Ovary (tissue), 9 donors: ENCODE data around the gene SEPTIN7. TPM values are rescaled to one million over a fixed set of nuclear protein-coding genes. Genes with fewer than 3 reads are reported as not detected.

ENCODE experiments used
- DNase-seq, 5 donors: peaks; one replicate each; pipeline ENCODE4 v3.0.0-alpha.2; 2019 to 2020
- H3K27ac ChIP-seq, 2 donors: fragments of 200-600 bp; one replicate each; pipeline versions ENCODE4 v1.5.1 to v1.8.0; 2019 to 2022
- H3K27me3 ChIP-seq: fragments of 200-600 bp; one replicate; pipeline ENCODE4 v1.8.0; 2022
- H3K36me3 ChIP-seq: fragments of 200-600 bp; sonication (generic); one replicate; pipeline ENCODE4 v1.5.1; 2019
- H3K4me1 ChIP-seq: one replicate; pipeline ENCODE4 v1.8.1; 2013; ENCODE audit warnings: mild to moderate bottlenecking, moderate library complexity; ENCODE audit not compliant: insufficient read depth
- H3K4me3 ChIP-seq: fragments of 200-600 bp; sonication (generic); one replicate; pipeline ENCODE4 v1.5.1; 2017
- H3K9me3 ChIP-seq, 2 donors: fragments of 200-600 bp in 1 of 2; sonication (generic) in 1 of 2; one replicate each; pipeline versions ENCODE4 v1.5.1 to v1.8.1; 2013 to 2019; ENCODE audit warnings: mild to moderate bottlenecking in 1 of 2, moderate library complexity in 1 of 2
- EP300 ChIP-seq: sonication (generic); formaldehyde crosslinking; IDR thresholded peaks from one replicate; pipeline ENCODE4 v1.6.1; 2017; ENCODE audit warnings: antibody characterized with exemption
- POLR2A ChIP-seq: fragments of 450-650 bp; IDR thresholded peaks from one replicate; pipeline ENCODE4 v1.6.1; 2017; ENCODE audit warnings: antibody characterized with exemption, mild to moderate bottlenecking, moderate library complexity
- WGBS, 3 donors: extraction: QIAGEN DNeasy Blood & Tissue Kit in 1 of 3; methylation state at CpG; one replicate each; pipeline versions ENCODE4 v1.1.5 to v1.1.7; 2013 to 2017; 5-methylcytosine and 5-hydroxymethylcytosine counted together
- intact Hi-C, 4 donors: fragments of 100-400 bp; cut with DNase I; formaldehyde crosslinking; loops; one replicate each; pipeline versions ENCODE4 v1.11.0 to v1.15.1; 2022 to 2023
- polyA plus RNA-seq, 2 donors: library from polyadenylated mRNA; stranded (reverse); fragments of 200-250 nt in 1 of 2; fragments of 350-450 nt in 1 of 2; fragmentation: Illumina TruSeq in 1 of 2; extraction: RNeasy Lipid Tissue Mini Kit (QIAGEN cat#74804) in 1 of 2; gene quantifications; one replicate each; pipeline ENCODE4 v1.2.3, GENCODE V29; 2013 to 2014
- total RNA-seq, 7 donors: library from RNA; depleted of rRNA in 2 of 7; stranded (reverse); fragments of >200 nt in 2 of 7; fragmentation: NEBNext Ultra II Directional in 3 of 7; extraction: Animal tissue kit (Norgen Biotek cat#: 25700) in 3 of 7; gene quantifications; one replicate each; pipeline versions ENCODE4 v1.1.0 to v1.2.4, GENCODE V29; 2016 to 2023
- TF ChIP-seq, protein P1 (sequence below), 3 donors: fragments of 450-650 bp in 2 of 3; fragments of 200-600 bp in 1 of 3; IDR thresholded peaks; one replicate each; pipeline versions ENCODE4 v1.5.1 to v1.8.0; 2016 to 2022; ENCODE audit warnings: antibody characterized with exemption in 3 of 3, mild to moderate bottlenecking in 1 of 3
- donor health status: DM: no; HTN: no; CAD: no; lungs with moderate emphysema.
- donor health status: DM: no; HTN: no; CAD: no.
- donor health status: Bipolar disorder and iron deficiency.
- donor health status: DM: yes; HTN: yes; CAD: no.
- donor health status: DM: no; HTN: no; CAD: no.
- donor health status: DM: yes; HTN: yes; CAD: no.

Gene SEPTIN7
- total and polyA plus RNA-seq, 9 donors, result 141 to 356 (median 234) TPM

DNA sequence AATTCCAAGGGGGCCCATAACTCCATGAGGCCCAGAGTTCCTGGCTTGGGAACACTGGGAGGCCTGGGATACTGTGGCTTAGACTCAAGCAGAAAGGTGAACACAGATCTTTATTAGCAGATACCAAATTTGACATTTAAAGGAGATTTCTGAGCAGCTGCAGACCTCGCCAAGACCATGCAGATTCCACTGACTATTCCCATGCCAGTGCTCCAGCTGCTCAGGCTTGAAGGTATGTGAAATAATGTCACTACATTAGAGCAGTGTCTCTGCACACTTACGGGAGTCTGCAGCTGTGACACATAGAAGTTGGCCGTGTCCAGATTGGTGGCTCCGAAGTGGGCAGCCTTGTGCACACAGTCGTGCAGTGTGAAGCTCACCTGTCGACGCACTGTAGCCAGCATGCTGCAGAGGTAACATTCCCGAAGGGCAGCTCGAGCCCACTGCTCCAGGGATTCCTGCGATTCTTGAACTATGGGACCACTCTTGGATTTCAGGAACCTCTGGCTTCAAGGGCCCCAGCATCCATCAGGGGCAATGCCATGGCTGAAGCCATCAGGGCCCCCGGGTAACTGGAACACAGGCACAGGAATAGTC, 46.1 kb downstream of the SEPTIN7 start:
- Histone ChIP-seq H3K27ac (no peak overlapping the region), H3K4me3 (no peak overlapping the region), H3K27me3 (no peaks in the 10 kb centered on the region), H3K4me1 (peaks cover 1% of the 10 kb centered on the region), H3K36me3 (no peaks in the 10 kb centered on the region), H3K9me3 (no peaks in the 10 kb centered on the region)
- no peak for DNase-seq
- intact Hi-C loops, result no loop called here
- 92 to 97% (median 95%) methylated on average over 11 of the region's 11 CpGs for WGBS, 3 donors
- TF ChIP-seq EP300, result no peak
- TF ChIP-seq POLR2A, result no peak
- TF ChIP-seq, protein P1, sequence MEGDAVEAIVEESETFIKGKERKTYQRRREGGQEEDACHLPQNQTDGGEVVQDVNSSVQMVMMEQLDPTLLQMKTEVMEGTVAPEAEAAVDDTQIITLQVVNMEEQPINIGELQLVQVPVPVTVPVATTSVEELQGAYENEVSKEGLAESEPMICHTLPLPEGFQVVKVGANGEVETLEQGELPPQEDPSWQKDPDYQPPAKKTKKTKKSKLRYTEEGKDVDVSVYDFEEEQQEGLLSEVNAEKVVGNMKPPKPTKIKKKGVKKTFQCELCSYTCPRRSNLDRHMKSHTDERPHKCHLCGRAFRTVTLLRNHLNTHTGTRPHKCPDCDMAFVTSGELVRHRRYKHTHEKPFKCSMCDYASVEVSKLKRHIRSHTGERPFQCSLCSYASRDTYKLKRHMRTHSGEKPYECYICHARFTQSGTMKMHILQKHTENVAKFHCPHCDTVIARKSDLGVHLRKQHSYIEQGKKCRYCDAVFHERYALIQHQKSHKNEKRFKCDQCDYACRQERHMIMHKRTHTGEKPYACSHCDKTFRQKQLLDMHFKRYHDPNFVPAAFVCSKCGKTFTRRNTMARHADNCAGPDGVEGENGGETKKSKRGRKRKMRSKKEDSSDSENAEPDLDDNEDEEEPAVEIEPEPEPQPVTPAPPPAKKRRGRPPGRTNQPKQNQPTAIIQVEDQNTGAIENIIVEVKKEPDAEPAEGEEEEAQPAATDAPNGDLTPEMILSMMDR (IDR thresholded peaks at IDR 0.05), result no peak

DNA sequence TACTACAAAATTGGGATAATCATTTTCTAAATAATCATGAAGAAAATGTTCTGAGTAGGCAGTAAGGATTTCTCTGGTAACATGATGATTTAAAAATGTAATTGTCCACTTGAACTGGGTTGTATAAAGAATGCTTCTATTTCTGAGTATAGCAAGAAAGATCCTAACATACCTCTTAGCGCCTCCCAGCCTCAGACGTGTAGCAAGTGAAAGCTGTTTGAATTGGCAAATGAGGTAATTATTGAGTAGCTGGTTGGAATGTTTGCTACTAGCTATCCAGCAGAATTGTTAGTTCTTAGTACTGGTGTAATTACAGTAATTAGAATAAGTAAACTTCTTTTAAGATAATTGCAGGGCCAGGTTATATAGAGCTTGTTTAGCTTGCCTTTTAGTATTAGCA, 47.9 kb downstream of the SEPTIN7 start:
- no peak overlapping the region for H3K27ac ChIP-seq
- TF ChIP-seq EP300 (no peak), POLR2A (no peak)
- TF ChIP-seq, protein P1 (IDR thresholded peaks at IDR 0.05), result no peak
- no peak for DNase-seq
- H3K27me3 ChIP-seq, result no peaks in the 10 kb centered on the region
- no peaks in the 10 kb centered on the region for H3K36me3 ChIP-seq
- H3K9me3 ChIP-seq, result no peaks in the 10 kb centered on the region
- no peak overlapping the region for H3K4me3 ChIP-seq
- peaks cover 5% of the 10 kb centered on the region for H3K4me1 ChIP-seq
- intact Hi-C loops, result no loop called here
- 63 to 71% (median 67%) methylated on average over 2 of the region's 2 CpGs for WGBS, 3 donors

DNA sequence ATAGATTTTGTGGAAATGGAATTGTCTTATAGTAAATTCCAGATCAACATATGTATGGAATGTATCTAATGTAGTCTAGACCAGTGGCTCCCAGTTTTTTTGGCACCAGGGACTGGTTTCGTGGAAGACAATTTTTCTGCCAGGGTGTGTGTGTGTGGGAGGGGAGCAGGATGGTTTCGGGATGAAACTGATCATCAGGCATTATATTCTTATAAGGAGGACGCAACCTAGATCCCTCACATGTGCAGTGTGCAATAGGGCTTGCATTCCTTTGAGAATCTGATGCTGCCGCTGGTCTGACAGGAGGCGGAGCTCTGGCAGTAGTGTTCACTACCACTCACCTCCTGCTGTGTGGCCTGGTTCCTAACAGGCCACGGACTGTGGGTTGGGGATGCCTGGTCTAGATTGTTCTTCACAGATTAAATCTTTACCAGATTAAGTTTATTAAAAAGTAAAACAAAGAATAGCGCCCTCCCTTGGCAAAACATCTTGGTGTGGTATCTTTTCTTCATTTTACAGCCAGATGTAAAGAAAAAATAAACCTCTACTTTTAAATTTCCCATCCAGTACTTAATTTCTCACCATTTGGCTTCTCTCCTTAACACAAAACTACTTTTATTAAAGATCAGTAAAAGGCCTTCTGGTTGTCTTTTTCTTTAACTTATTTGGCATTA, 48.4 kb downstream of the SEPTIN7 start:
- intact Hi-C loops, result no loop called here
- TF ChIP-seq, protein P1 (IDR thresholded peaks at IDR 0.05), result no peak
- no peak for TF ChIP-seq EP300
- TF ChIP-seq POLR2A, result no peak
- H3K27me3 ChIP-seq, result no peaks in the 10 kb centered on the region
- WGBS, 3 donors, result 72 to 85% (median 74%) methylated on average over 7 of the region's 7 CpGs
- H3K4me1 ChIP-seq, result peaks cover 5% of the 10 kb centered on the region
- H3K36me3 ChIP-seq, result no peaks in the 10 kb centered on the region
- DNase-seq, result no peak
- H3K9me3 ChIP-seq, result no peaks in the 10 kb centered on the region
- H3K4me3 ChIP-seq, result no peak overlapping the region
- no peak overlapping the region for H3K27ac ChIP-seq

DNA sequence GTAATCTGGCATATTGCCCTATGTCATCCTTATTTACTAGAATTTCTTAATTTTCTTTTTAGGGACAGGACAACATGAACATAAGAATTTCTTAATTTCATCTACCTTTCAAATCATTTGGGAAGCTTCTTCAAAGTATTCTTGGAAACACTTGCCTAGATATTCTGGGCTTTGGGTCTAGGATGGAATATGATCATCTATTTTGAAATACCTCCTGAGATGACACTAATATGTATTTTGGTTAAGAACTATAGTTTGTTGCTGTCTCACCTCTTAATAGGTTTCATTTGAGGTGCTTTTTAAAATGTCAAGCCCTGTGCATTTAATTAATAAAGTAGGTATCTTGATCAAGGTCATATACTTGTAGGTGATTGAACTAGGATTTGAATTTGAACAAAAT, 49.1 kb downstream of the SEPTIN7 start:
- no peaks in the 10 kb centered on the region for H3K9me3 ChIP-seq
- DNase-seq, result no peak
- TF ChIP-seq EP300 (no peak), POLR2A (no peak)
- TF ChIP-seq, protein P1 (IDR thresholded peaks at IDR 0.05), result no peak
- no peaks in the 10 kb centered on the region for H3K27me3 ChIP-seq
- H3K4me3 ChIP-seq, result no peak overlapping the region
- no peaks in the 10 kb centered on the region for H3K36me3 ChIP-seq
- intact Hi-C loops, result no loop called here
- no peak overlapping the region for H3K27ac ChIP-seq
- H3K4me1 ChIP-seq, result peaks cover 5% of the 10 kb centered on the region

Other genes starting within 250 kb of the SEPTIN7 start
- gene HERPUD2, start 105.9 kb upstream of the SEPTIN7 start, total RNA-seq, result 10 to 100 TPM; 31.9 to 39.9 (median 38.7) TPM
- gene HERPUD2, start 105.9 kb upstream of the SEPTIN7 start, polyA plus RNA-seq, result 10 to 100 TPM; 32.7 to 39.6 TPM